Fibroblast of lung (primary cell): ENCODE data around the gene ZEB2.

Experiments
- CTCF ChIP-seq, 2 donors: IDR thresholded peaks in 1 of 2; conservative IDR thresholded peaks in 1 of 2; 1 replicate in 1 of 2; 2 replicates in 1 of 2; pipeline ENCODE4 v1.5.1; 2011 to 2012; ENCODE audit warnings: low read length in 2 of 2, control low read depth in 1 of 2, inconsistent platforms in 1 of 2, low read depth in 1 of 2, mild to moderate bottlenecking in 1 of 2
- EZH2 ChIP-seq: IDR thresholded peaks from 2 replicates; pipeline ENCODE4 v1.5.1; 2012; ENCODE audit warnings: low read length, control low read depth, mild to moderate bottlenecking; ENCODE audit errors: missing control alignments

- TF ChIP-seq CTCF (conservative IDR thresholded peaks at IDR 0.05 in 1 of 2, IDR thresholded peaks at IDR 0.05 in 1 of 2; ENCODE audit: low read depth in 1 of 2, low read length in 2 of 2) (no peak), EZH2 (no peak)
Observed at GRCh38 chr2:144479659-144480058, 40.3 kb downstream of the ZEB2 start.
